MV-4-11 (cell line): ENCODE measurements around the gene NUDT5.
"Not testable (repeated sequence)": the region's sequence is repeated elsewhere in the genome, so short reads cannot be mapped to it uniquely, and the experiment has no call there.

Experiments used
- DNase-seq: peaks from one replicate; lab custom pipeline; 2025; lab: John Stamatoyannopoulos, UW

Gene NUDT5

GRCh38 chr10:12195603-12196506 lies at the start of gene NUDT5, which contains the start of gene CDC123:
TSS of gene NUDT5 (minus strand) at chr10:12195891. CDS start at chr10:12186291, 9,600 bp downstream.
TSS of gene CDC123 (plus strand) at chr10:12196188. CDS start at chr10:12196246, 58 bp downstream.
- DNase-seq = peak; percentile 93

DNA sequence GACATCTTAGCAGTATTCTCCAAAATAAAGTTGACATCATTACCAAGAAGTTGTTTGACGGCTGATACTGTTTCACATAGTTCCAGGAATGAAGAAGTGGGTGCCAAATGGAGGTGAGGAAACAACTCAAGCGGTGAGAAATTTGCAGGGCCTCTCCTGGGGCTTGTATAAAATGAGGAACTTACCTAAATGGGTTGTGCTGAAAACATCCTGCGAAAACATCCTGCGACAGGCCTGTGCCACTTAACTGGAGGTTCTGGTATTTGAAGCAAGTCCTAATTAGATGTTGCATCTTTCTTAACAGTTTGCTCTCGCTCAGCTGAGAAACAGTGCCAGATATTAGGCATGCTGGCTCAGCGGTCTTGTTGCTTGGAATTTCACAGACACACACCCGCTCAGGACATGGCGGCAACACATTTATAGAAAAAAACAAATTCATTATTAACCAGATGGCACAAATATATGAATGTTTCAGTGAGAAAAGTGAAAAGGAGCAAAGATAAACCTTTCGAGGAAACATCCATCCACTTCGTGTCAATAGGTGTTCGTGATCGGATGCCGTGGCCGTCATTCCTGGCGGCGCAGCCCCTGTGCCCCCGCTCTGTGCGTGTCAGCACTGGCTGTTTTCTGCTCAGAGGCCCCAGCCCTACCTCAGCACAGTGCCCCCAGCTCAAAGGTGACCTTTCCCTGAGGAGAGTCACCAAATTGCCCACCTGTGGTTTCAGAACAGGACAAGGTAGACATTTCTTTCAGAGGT lies 48.4 kb upstream of the NUDT5 start:
- peak; percentile 79 for DNase-seq

DNA sequence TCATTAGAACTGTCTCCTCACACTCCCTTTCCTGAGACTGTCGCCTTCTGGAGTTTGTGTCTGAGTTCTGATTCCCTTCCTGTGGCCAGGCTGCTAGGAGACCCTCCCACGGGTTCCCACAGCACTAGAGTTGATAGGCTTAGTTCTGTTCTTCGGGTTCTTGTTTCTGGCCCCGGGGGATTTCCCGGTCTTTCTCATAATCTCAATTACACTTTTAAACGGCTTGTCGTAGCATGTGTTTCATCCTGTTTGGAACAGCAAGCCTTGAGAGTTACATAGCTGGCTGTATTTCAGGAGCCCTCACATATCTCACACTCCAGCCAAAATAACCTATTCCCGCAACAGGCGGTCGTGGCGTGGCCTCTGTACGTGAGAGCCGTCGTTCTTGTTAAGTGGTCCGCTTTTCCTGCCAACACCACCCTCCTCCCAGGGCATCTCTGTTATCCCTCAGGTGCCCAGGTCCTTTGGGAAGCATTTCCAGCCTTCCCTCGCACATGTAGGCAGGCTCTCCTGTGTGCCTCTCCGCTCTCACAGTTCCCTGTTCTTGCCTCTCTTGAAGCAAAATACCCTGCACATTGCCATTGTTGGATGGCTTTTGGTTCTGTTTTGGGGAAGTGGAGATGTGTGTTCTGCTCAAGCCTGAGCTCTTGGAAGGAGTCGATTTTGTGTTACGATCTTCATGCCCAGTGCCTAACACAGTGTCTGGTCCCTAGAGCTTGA lies 46.3 kb upstream of the NUDT5 start:
- DNase-seq = peak; percentile 41

GRCh38 chr10:12238821-12239220 lies 43.1 kb upstream of the NUDT5 start:
- no peak for DNase-seq

DNA sequence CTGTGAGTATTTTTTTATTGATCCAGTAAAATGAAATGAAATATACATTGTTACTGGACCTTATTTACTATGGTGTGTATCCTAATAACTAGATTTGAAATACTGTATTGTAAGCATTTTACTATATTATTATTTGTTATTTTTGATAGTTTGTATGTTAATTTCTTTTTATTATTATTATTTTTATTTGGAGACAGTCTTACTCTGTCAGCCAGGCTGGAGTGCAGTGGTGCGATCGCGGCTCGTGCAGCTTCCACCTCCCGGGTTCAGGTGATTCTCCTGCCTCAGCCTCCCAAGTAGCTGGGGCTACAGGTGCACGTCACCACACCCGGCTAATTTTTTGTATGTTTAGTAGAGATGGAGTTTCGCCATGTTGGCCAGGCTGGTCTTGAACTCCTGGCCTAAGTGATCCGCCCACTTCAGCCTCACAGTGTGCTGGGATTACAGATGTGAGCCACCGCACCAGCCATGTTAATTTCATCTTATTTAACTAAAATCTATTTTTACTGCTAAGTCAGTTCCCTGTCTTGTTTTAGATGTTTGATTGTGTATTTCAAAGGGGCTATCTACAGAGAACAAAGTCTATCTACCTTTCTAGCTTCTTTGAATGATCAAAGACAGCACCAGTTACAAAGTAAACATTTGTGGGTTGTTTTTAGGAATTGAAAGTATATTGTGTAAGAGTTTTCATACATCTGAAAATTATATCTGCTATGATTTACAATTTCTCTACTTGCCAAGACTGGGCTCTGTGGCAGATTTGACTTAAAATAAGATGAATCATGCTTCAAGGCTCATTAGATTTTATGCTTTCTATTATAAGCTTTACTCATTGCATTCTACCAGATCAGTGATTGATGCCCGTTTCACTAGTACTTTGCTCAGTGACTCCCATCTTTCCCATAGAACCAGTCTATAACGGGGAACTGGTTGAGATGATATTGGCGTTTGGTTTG lies 41.9 kb upstream of the NUDT5 start:
- peak; percentile 82 for DNase-seq

GRCh38 chr10:12235796-12236195 lies 40.1 kb upstream of the NUDT5 start:
- DNase-seq = no peak

- no peak for DNase-seq
These were observed 39.5 kb upstream of the NUDT5 start for GRCh38 chr10:12235116-12235694.

- not testable (repeated sequence) for DNase-seq
These were observed 39.0 kb upstream of the NUDT5 start for GRCh38 chr10:12234687-12235086.

- DNase-seq = peak; percentile 26
These were observed 33.2 kb upstream of the NUDT5 start for GRCh38 chr10:12228851-12229250.

DNA sequence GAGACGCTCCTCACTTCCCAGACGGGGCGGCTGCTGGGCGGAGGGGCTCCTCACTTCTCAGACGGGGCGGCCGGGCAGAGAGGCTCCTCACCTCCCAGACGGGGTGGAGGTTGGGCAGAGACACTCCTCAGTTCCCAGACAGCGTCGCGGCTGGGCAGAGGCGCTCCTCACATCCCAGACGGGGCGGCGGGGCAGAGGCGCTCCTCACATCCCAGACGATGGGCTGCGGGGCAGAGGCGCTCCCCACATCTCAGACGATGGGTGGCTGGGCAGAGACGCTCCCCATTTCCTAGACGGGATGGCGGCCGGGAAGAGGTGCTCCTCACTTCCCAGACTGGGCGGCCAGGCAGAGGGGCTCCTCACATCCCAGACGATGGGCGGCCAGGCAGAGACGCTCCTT lies 30.7 kb upstream of the NUDT5 start:
- not testable (repeated sequence) for DNase-seq

GRCh38 chr10:12225444-12225843 lies 29.8 kb upstream of the NUDT5 start:
- peak; percentile 23 for DNase-seq

DNA sequence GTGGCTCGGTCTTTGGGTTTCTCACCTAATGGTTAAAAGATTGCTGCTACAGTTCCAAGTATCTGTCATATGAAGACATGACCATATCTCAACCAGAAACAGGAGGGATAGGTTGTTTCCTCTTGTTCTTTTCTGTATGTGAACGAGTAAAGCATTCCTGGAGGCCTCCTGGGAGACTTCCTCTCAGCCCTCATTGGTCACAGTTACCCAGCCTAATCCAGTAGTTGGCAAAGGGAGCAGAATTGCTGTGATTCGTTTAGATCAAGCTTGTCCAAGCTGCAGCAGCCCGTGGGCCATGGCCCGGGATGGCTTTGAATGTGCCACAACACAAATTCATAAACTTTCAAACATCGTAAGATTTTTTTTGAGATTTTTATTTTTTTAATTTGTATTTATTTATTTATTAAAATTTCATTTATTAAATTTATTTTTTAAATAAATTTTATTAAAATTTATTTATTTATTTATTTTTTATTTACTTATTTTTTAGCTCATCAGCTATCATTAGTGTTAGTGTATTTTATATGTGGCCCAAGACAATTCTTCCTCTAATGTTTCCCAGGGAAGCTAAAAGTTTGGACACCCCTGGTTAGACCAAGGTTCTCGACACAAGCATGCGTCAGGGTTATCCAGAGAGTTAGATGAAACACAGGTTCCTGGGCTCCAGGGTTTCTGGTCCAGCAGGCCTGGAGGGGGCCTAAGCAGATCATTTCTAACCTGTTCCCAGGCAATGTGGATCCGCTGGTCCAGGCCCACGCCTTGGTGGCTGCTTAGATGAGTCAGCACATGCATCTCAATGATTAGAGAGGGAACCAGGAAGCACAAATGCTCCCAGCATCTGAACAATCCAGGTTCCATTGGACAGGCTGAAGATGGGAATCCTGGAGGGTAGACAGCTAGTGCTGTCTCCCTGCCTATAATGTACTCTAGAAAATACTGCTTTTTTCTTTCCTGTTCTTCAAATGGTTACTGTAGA lies 25.9 kb upstream of the NUDT5 start:
- no peak for DNase-seq

- peak; percentile 49 for DNase-seq
These were observed 23.3 kb upstream of the NUDT5 start for GRCh38 chr10:12218991-12219390.

DNA sequence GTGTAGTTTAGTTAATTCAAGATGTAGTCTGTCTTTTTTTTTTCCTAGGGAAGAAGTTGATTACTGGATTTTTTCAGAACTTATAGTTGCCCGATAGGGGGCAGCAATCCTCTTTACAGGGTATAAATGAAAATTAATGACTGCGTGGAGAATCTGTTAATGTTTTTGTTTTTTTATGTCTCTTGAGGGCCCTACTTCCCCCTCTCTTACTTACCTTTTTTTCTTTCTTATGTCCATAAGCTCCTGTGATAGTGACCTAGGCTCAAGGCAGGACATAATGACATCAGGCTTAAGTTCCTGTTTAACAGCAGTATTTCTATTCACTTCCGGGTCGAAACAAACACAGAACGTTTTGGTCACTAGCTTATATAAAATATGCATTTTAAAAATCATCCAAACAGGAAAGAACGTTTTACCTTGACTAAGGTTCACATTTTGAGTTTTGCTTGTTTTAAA lies 19.1 kb upstream of the NUDT5 start:
- DNase-seq = peak; percentile 30

DNA sequence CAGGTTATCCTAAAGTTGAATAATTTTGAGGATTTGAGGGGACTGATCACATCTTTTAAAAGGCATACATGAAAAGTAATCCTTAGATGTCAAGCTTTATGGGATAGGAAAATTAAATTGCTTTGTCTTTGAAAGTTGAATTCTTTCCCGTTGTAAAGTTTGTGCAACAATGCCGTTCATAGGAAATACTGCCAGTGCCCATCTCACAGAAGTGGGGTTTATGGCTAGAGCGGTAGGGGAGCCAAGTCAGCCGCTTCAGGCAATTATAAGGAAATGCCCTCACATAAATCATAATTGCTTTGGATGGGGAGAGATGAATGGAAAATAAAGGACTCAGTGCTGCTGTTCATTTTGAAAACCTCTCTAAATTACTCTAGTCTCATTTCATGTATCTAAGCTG lies 18.4 kb upstream of the NUDT5 start:
- DNase-seq = no peak

DNA sequence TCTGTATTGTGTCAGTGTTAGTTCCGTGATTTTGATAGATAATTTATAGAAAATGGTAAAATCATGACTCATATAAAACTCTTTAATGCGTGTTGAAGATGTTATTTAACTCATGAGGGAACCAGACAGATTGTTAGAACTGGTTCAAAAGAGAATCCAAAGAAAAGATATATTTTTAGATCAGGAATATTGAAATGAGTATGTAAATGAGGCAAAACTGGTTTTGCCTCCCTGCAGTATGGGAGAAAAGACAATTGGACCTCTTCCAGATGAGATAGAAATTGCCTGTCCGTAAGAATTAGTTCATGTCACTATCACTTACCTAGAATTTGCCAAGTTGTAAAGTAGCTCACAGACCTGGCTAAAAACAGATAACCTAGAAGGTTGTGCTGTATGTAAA lies 17.9 kb upstream of the NUDT5 start:
- no peak for DNase-seq

DNA sequence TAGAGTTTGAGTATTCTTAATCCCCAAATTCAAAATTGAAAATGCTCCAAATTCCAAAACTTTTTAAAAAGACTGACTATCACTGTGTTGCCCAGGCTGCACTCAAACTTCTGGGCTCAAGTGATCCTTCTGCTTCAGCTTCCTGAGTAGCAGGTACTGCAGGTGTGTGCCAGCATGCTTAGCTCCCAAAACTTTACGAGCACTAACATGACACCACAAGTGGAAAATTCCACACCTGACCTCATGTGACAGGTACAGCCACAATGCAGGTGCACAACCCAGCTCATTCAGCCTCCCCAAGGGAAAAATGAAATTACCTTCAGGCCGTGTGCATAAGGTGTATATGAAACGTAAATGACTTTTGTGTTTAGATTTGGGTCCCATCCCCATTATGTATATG lies 16.8 kb upstream of the NUDT5 start:
- DNase-seq = no peak

DNA sequence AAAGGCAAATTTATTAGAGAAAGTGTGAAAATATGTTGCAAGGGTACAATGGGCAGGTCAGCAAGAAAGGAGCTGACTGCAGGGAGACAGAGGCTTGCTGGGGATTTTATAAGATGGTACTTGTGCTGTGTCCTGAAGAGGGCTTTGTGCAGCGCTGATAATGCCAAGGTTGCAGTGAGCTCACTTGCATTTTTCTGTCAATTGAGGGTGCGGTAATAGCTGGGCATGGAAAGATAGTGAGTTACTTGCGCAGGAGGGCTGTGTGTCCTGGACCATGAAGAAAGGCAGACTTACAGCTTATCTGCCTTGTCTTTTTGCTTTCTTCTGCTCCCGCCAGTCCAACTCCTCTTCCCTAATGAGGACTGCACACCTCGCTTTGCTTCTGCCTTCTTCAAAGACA lies 12.8 kb upstream of the NUDT5 start:
- DNase-seq = no peak

GRCh38 chr10:12207114-12207513 lies 11.4 kb upstream of the NUDT5 start:
- DNase-seq = no peak
